ENCODE data around the gene TFDP2. TPM values are rescaled to one million over a fixed set of nuclear protein-coding genes. Genes with fewer than 3 reads are reported as not detected.

Gene TFDP2
- total and polyA plus RNA-seq, 2 of the 8 experiments (the other 6 are each of a cell fraction or from before 2014, with no cell fraction given): 41.1 to 119 TPM

DNA sequence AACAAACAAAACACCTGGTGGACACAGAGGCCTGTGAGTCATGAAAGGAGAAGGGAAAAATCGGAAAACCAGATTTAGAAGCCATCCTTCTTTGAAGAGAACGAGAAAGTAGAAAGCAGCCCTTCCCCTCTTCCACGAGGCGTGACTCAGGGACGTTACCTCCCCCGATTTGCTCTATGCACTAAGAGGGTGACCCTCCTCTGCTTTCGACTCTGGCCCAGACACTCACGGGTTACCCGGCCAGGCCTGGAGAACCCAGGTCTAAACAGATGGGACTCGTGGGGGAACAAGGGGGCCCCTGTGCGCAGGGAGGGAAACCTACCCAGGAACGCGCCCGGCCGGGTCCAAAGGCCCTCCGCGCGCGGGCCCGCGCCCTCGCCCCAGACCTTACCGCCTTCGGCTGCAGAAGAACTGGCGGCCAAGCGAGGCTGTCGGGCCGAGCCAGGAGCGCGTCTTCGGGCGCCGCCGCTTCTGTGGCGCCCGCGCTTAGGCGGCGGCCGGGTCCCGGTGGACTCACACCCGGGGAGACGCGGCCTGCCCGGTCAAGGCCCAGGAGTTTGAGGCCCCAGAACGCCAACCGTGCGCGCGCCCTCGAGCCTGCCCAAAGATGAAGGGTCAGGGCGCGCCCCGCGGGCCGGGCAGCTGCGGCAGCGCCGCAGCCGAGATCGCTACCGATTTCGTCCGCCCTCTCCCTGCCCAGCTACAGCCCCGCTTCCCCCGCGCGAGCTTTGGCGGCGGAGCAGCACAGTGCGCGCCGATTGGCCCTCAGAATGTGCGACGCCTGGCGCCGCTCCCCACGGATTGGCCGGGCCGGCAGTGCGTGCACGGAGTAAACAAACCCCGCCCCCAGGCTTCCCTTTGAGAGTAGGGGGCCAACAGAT, at the start of gene TFDP2 (continued):
- TF ChIP-seq, protein P1, sequence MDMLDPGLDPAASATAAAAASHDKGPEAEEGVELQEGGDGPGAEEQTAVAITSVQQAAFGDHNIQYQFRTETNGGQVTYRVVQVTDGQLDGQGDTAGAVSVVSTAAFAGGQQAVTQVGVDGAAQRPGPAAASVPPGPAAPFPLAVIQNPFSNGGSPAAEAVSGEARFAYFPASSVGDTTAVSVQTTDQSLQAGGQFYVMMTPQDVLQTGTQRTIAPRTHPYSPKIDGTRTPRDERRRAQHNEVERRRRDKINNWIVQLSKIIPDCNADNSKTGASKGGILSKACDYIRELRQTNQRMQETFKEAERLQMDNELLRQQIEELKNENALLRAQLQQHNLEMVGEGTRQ (IDR thresholded peaks at IDR 0.05; ENCODE audit: low read length): no peak
- TF ChIP-seq GABPA (IDR thresholded peaks at IDR 0.05; ENCODE audit: borderline replicate concordance, insufficient read depth, low read length) (no peak), SIRT6 (IDR thresholded peaks at IDR 0.05; ENCODE audit: low read length) (no peak), CBX8 (IDR thresholded peaks at IDR 0.05; ENCODE audit: borderline replicate concordance, low read depth, low read length) (no peak), KDM1A (IDR thresholded peaks at IDR 0.05; ENCODE audit: borderline replicate concordance, low read length) (no peak), TAF7 (optimal IDR thresholded peaks at IDR 0.05; ENCODE audit: borderline replicate concordance, low read depth, low read length) (peak; percentile 58), HDAC6 (IDR thresholded peaks at IDR 0.05; ENCODE audit: low read depth, low read length) (no peak), KDM5A (IDR thresholded peaks at IDR 0.05; ENCODE audit: low read length) (no peak), ZNF274 (IDR thresholded peaks at IDR 0.05; ENCODE audit: borderline replicate concordance, extremely low read depth, low read length) (no peak), RNF2 (IDR thresholded peaks at IDR 0.05; ENCODE audit: borderline replicate concordance, low read depth, low read length, missing control alignments, poor library complexity, severe bottlenecking) (no peak), SRF (IDR thresholded peaks at IDR 0.05; ENCODE audit: low read depth, low read length) (no peak), RBBP5 (IDR thresholded peaks at IDR 0.05; ENCODE audit: borderline replicate concordance, low read depth, low read length) (peak; percentile 90), CEBPB (IDR thresholded peaks at IDR 0.05; ENCODE audit: low read depth, low read length) (no peak), SP4 (IDR thresholded peaks at IDR 0.05; ENCODE audit: low read length) (no peak), SAP30 (IDR thresholded peaks at IDR 0.05; ENCODE audit: insufficient read depth, insufficient replicate concordance, low read length) (no peak), JUN (IDR thresholded peaks at IDR 0.05; ENCODE audit: low read depth, low read length) (no peak), CHD2 (IDR thresholded peaks at IDR 0.05; ENCODE audit: low read length) (peak; percentile 31; the same call in 1 of the 2 replicates), YY1 (IDR thresholded peaks at IDR 0.05; ENCODE audit: low read depth, low read length) (no peak), POLR2AphosphoS5 (IDR thresholded peaks at IDR 0.05; ENCODE audit: low read depth, low read length) (peak; percentile 83), JUND (IDR thresholded peaks at IDR 0.05; ENCODE audit: low read length) (no peak), EZH2 (IDR thresholded peaks at IDR 0.05; ENCODE audit: low read depth, low read length, severe bottlenecking) (no peak), CTBP2 (IDR thresholded peaks at IDR 0.05; ENCODE audit: borderline replicate concordance, insufficient read depth, insufficient read length, low read length) (no peak), CHD1 (IDR thresholded peaks at IDR 0.05; ENCODE audit: low read depth, low read length) (no peak)

Data from H1 (cell line).